Measurements from ENCODE around the gene CD82.

The CD82 gene

DNA sequence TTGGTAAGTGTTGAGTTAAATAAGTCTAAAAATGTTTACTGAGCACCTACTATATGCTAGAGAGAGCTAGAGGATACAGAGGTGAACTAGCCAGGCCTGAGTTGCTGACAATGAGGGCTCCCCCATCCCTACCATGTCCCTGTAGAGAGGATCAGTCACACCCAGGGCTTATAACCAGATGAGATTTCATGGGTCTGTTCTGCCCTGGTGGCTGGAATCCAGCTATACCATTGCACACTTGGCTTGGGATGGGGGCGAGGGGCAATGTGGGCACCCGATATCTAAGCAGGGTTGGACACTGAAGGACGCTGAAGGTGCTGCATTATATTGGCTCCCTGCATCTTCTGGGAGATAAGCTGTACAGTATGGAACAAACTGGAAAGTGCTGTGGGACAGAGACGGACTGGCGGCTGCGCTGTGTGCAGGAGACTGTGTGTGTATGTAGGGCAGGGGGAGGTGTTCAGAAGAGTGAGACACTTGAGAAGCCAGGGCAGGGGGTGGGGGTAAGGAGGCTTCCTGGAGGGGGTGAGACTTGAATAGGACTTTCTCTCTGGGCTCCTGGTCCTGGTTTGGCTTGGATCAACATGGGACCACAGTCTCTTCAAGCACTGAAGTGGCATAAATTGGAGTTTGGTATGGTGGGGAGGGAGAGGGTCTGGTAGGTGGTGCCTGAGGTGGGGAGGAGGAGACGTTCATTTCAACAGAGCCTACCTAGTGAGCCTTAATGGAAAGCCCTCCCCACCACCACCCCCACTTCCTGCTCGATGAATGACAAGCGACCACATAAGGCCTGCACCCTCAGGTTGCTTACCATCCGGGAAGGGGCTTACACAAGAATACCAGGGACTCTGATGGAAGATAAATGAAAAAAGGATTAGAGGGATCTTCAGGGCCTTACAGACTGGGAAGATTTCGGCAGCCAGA, 1.8 kb downstream of the CD82 start (continued):
- TF ChIP-seq, protein P1, sequence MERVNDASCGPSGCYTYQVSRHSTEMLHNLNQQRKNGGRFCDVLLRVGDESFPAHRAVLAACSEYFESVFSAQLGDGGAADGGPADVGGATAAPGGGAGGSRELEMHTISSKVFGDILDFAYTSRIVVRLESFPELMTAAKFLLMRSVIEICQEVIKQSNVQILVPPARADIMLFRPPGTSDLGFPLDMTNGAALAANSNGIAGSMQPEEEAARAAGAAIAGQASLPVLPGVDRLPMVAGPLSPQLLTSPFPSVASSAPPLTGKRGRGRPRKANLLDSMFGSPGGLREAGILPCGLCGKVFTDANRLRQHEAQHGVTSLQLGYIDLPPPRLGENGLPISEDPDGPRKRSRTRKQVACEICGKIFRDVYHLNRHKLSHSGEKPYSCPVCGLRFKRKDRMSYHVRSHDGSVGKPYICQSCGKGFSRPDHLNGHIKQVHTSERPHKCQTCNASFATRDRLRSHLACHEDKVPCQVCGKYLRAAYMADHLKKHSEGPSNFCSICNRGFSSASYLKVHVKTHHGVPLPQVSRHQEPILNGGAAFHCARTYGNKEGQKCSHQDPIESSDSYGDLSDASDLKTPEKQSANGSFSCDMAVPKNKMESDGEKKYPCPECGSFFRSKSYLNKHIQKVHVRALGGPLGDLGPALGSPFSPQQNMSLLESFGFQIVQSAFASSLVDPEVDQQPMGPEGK (CRISPR knock-in tag; IDR thresholded peaks at IDR 0.05; ENCODE audit: borderline replicate concordance), result no peak
- TF ChIP-seq RARB (CRISPR knock-in tag; IDR thresholded peaks at IDR 0.05) (no peak), TCF4 (CRISPR knock-in tag; IDR thresholded peaks at IDR 0.05; ENCODE audit: borderline replicate concordance) (no peak)

DNA sequence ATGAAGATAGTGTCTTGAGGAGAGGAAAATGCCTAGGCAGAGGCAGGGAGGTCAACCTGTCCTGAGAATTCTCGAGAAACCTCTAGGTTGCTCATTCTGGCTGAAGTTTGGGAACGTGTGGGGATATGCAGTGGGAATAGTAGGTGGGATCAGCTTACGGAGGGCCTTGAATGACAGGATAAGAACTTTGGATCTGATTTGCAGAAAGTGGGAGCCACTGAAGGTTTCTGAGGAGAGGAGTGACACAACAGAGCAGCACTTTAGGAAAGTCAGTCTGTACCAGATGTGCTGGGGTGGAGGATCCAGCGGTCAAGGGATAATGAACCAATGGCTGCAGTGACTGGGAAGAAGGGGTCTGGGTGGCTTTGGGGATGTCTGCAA, 2.4 kb downstream of the CD82 start:
- no peak for TF ChIP-seq ZNF565 (CRISPR knock-in tag; conservative IDR thresholded peaks at IDR 0.05; ENCODE audit: low read depth)
- TF ChIP-seq ZNF8 (CRISPR knock-in tag; IDR thresholded peaks at IDR 0.05), result no peak
- TF ChIP-seq SNAI2 (CRISPR knock-in tag; IDR thresholded peaks at IDR 0.05), result no peak
- no peak for TF ChIP-seq CSDC2 (CRISPR knock-in tag; IDR thresholded peaks at IDR 0.05)
- TF ChIP-seq GLIS3 (CRISPR knock-in tag; IDR thresholded peaks at IDR 0.05), result no peak
- TF ChIP-seq ISL1 (CRISPR knock-in tag; IDR thresholded peaks at IDR 0.05), result no peak
- TF ChIP-seq, protein P2, sequence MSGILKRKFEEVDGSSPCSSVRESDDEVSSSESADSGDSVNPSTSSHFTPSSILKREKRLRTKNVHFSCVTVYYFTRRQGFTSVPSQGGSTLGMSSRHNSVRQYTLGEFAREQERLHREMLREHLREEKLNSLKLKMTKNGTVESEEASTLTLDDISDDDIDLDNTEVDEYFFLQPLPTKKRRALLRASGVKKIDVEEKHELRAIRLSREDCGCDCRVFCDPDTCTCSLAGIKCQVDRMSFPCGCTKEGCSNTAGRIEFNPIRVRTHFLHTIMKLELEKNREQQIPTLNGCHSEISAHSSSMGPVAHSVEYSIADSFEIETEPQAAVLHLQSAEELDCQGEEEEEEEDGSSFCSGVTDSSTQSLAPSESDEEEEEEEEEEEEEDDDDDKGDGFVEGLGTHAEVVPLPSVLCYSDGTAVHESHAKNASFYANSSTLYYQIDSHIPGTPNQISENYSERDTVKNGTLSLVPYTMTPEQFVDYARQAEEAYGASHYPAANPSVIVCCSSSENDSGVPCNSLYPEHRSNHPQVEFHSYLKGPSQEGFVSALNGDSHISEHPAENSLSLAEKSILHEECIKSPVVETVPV (CRISPR knock-in tag; IDR thresholded peaks at IDR 0.05), result no peak
- no peak for TF ChIP-seq TCF4 (CRISPR knock-in tag; IDR thresholded peaks at IDR 0.05; ENCODE audit: borderline replicate concordance)
- TF ChIP-seq, protein P3, sequence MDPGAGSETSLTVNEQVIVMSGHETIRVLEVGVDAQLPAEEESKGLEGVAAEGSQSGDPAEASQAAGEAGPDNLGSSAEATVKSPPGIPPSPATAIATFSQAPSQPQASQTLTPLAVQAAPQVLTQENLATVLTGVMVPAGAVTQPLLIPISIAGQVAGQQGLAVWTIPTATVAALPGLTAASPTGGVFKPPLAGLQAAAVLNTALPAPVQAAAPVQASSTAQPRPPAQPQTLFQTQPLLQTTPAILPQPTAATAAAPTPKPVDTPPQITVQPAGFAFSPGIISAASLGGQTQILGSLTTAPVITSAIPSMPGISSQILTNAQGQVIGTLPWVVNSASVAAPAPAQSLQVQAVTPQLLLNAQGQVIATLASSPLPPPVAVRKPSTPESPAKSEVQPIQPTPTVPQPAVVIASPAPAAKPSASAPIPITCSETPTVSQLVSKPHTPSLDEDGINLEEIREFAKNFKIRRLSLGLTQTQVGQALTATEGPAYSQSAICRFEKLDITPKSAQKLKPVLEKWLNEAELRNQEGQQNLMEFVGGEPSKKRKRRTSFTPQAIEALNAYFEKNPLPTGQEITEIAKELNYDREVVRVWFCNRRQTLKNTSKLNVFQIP (CRISPR knock-in tag; IDR thresholded peaks at IDR 0.05; ENCODE audit: borderline replicate concordance, low read depth), result no peak
- no peak for TF ChIP-seq BACH2 (CRISPR knock-in tag; IDR thresholded peaks at IDR 0.05; ENCODE audit: borderline replicate concordance)
- no peak for TF ChIP-seq ZNF70 (CRISPR knock-in tag; IDR thresholded peaks at IDR 0.05)
- TF ChIP-seq, protein P4, sequence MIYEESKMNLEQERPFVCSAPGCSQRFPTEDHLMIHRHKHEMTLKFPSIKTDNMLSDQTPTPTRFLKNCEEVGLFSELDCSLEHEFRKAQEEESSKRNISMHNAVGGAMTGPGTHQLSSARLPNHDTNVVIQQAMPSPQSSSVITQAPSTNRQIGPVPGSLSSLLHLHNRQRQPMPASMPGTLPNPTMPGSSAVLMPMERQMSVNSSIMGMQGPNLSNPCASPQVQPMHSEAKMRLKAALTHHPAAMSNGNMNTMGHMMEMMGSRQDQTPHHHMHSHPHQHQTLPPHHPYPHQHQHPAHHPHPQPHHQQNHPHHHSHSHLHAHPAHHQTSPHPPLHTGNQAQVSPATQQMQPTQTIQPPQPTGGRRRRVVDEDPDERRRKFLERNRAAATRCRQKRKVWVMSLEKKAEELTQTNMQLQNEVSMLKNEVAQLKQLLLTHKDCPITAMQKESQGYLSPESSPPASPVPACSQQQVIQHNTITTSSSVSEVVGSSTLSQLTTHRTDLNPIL (CRISPR knock-in tag; IDR thresholded peaks at IDR 0.05; ENCODE audit: low read depth), result no peak
- TF ChIP-seq, protein P1 (CRISPR knock-in tag; IDR thresholded peaks at IDR 0.05; ENCODE audit: borderline replicate concordance), result no peak
- no peak for ATAC-seq

DNA sequence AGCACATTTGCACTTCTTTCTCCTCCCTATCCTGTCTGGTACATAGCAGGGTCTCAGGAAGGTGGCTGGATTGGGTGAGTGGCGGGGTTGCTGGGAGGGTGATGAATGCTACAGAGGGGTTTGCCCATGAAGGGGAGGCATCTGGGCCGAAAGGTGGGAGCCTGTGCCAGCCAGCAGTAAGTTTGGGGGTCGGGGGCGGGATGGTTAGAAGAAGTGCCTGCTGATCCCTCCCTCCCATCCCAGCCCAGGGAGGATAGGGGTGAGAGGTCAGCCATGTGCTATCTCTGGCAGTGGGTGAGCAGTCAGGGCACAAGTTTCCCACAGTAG, 2.8 kb downstream of the CD82 start:
- no peak for ATAC-seq
- TF ChIP-seq ZFP30 (CRISPR knock-in tag; IDR thresholded peaks at IDR 0.05), result no peak
- no peak for TF ChIP-seq ZNF565 (CRISPR knock-in tag; conservative IDR thresholded peaks at IDR 0.05; ENCODE audit: low read depth)
- no peak for TF ChIP-seq SNAI2 (CRISPR knock-in tag; IDR thresholded peaks at IDR 0.05)
- no peak for TF ChIP-seq BACH2 (CRISPR knock-in tag; IDR thresholded peaks at IDR 0.05; ENCODE audit: borderline replicate concordance)
- TF ChIP-seq GLIS3 (CRISPR knock-in tag; IDR thresholded peaks at IDR 0.05), result no peak
- TF ChIP-seq PPARA (CRISPR knock-in tag; IDR thresholded peaks at IDR 0.05; ENCODE audit: borderline replicate concordance), result no peak
- TF ChIP-seq RARB (CRISPR knock-in tag; IDR thresholded peaks at IDR 0.05), result no peak
- TF ChIP-seq ZNF70 (CRISPR knock-in tag; IDR thresholded peaks at IDR 0.05), result no peak
- TF ChIP-seq ESRRG (CRISPR knock-in tag; IDR thresholded peaks at IDR 0.05), result no peak
- TF ChIP-seq, protein P5, sequence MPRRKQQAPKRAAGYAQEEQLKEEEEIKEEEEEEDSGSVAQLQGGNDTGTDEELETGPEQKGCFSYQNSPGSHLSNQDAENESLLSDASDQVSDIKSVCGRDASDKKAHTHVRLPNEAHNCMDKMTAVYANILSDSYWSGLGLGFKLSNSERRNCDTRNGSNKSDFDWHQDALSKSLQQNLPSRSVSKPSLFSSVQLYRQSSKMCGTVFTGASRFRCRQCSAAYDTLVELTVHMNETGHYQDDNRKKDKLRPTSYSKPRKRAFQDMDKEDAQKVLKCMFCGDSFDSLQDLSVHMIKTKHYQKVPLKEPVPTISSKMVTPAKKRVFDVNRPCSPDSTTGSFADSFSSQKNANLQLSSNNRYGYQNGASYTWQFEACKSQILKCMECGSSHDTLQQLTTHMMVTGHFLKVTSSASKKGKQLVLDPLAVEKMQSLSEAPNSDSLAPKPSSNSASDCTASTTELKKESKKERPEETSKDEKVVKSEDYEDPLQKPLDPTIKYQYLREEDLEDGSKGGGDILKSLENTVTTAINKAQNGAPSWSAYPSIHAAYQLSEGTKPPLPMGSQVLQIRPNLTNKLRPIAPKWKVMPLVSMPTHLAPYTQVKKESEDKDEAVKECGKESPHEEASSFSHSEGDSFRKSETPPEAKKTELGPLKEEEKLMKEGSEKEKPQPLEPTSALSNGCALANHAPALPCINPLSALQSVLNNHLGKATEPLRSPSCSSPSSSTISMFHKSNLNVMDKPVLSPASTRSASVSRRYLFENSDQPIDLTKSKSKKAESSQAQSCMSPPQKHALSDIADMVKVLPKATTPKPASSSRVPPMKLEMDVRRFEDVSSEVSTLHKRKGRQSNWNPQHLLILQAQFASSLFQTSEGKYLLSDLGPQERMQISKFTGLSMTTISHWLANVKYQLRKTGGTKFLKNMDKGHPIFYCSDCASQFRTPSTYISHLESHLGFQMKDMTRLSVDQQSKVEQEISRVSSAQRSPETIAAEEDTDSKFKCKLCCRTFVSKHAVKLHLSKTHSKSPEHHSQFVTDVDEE (CRISPR knock-in tag; IDR thresholded peaks at IDR 0.05), result no peak
- TF ChIP-seq ARNTL (CRISPR knock-in tag; IDR thresholded peaks at IDR 0.05; ENCODE audit: borderline replicate concordance, low read depth), result no peak
- TF ChIP-seq, protein P4 (CRISPR knock-in tag; IDR thresholded peaks at IDR 0.05; ENCODE audit: low read depth), result no peak
- TF ChIP-seq TCF4 (CRISPR knock-in tag; IDR thresholded peaks at IDR 0.05; ENCODE audit: borderline replicate concordance), result no peak
- TF ChIP-seq ZFP3 (CRISPR knock-in tag; IDR thresholded peaks at IDR 0.05), result no peak
- TF ChIP-seq, protein P3 (CRISPR knock-in tag; IDR thresholded peaks at IDR 0.05; ENCODE audit: borderline replicate concordance, low read depth), result no peak
- TF ChIP-seq CSDC2 (CRISPR knock-in tag; IDR thresholded peaks at IDR 0.05), result no peak

All from SK-N-SH treated with all-trans-retinoic acid at 6 μM for 48 hours (cell line).